Measurements from ENCODE around the gene GGA3. TPM values are rescaled to one million over a fixed set of nuclear protein-coding genes. Genes with fewer than 3 reads are reported as not detected.

The GGA3 gene
- total and polyA plus RNA-seq, 8 donors, result 9.5 to 94.5 (median 27.2) TPM

DNA sequence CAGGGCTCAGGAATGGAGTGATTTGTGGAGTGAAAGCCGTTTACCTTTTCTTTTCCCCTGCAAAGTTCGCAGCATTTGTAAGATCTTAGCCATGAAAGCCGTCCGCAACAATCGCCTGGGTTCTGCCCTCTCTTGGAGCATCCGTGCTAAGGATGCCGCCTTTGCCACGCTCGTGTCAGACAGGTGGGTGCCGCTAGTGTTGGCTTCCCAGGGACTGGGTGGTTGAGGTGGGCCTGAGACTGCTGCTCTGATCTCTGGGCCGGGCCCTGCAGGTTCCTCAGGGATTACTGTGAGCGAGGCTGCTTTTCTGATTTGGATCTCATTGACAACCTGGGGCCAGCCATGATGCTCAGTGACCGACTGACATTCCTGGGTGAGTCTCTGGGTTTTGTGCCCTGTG is 28.6 kb downstream of the GGA3 start:
- Histone ChIP-seq H3K4me3 (no peak overlapping the region), H3K9me3 (no peaks in the 10 kb centered on the region), H3K36me3 (peaks cover 81 to 100% (median 98%) of the 10 kb centered on the region in 4 donors), H3K27me3 (no peaks in the 10 kb centered on the region), H3K27ac (no peak overlapping the region), H3K4me1 (peaks cover 0 to 11% (median 2%) of the 10 kb centered on the region in 4 donors)
- no peak for TF ChIP-seq POLR2A (IDR thresholded peaks at IDR 0.05)
- no peak for TF ChIP-seq POLR2AphosphoS5 (IDR thresholded peaks at IDR 0.05)
- TF ChIP-seq, protein P1, sequence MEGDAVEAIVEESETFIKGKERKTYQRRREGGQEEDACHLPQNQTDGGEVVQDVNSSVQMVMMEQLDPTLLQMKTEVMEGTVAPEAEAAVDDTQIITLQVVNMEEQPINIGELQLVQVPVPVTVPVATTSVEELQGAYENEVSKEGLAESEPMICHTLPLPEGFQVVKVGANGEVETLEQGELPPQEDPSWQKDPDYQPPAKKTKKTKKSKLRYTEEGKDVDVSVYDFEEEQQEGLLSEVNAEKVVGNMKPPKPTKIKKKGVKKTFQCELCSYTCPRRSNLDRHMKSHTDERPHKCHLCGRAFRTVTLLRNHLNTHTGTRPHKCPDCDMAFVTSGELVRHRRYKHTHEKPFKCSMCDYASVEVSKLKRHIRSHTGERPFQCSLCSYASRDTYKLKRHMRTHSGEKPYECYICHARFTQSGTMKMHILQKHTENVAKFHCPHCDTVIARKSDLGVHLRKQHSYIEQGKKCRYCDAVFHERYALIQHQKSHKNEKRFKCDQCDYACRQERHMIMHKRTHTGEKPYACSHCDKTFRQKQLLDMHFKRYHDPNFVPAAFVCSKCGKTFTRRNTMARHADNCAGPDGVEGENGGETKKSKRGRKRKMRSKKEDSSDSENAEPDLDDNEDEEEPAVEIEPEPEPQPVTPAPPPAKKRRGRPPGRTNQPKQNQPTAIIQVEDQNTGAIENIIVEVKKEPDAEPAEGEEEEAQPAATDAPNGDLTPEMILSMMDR (IDR thresholded peaks at IDR 0.05), result no peak
- TF ChIP-seq EP300 (IDR thresholded peaks at IDR 0.05), result no peak
- WGBS, 5 donors, result 94 to 96% (median 95%) methylated on average over 13 of the region's 13 CpGs
- no peak for DNase-seq
- intact Hi-C loops (cut with DNase I; ENCODE audit: low total_unique reads), result no loop called here

DNA sequence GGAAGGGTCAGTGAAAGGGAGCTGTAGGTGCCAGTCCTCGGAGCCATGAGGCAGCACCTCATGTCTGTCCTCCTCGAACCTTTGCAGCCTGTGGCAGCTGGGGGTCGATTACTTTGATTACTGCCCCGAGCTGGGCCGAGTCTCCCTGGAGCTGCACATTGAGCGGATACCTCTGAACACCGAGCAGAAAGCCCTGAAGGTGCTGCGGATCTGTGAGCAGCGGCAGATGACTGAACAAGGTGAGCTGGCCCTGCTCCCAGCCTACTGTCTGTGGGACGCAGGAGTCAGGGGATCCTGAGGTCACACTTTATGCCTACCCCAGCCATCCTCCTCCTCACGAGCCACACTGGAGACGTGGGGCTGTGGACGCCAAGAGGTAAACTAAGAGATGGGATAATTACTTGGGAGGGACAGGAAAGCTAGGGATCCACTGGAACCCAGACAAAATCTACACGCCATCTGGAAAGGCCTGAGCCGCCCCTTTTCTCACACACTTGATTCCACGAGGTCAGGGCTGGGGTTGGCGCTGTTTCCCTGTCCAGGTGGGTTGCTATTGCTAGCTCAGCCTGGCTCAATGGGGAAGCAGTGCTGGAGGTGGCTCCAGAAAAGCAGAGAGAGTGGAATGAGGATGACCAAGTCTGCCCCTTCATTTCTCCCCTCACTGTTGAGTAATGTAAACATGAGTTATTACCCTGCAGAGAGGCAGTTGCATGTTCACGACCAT is 29.5 kb downstream of the GGA3 start:
- Histone ChIP-seq H3K27ac (no peak overlapping the region), H3K27me3 (no peaks in the 10 kb centered on the region), H3K9me3 (no peaks in the 10 kb centered on the region), H3K4me3 (no peak overlapping the region), H3K36me3 (peaks cover 75 to 96% (median 96%) of the 10 kb centered on the region in 4 donors), H3K4me1 (peaks cover 0 to 11% (median 2%) of the 10 kb centered on the region in 4 donors)
- intact Hi-C loops (cut with DNase I; ENCODE audit: low total_unique reads), result no loop called here
- 88 to 93% (median 92%) methylated on average over 12 to 18 of the region's 18 CpGs for WGBS, 5 donors
- TF ChIP-seq POLR2A (IDR thresholded peaks at IDR 0.05), result no peak
- TF ChIP-seq, protein P1 (IDR thresholded peaks at IDR 0.05), result no peak
- no peak for TF ChIP-seq POLR2AphosphoS5 (IDR thresholded peaks at IDR 0.05)
- no peak for TF ChIP-seq EP300 (IDR thresholded peaks at IDR 0.05)
- DNase-seq, result no peak

DNA sequence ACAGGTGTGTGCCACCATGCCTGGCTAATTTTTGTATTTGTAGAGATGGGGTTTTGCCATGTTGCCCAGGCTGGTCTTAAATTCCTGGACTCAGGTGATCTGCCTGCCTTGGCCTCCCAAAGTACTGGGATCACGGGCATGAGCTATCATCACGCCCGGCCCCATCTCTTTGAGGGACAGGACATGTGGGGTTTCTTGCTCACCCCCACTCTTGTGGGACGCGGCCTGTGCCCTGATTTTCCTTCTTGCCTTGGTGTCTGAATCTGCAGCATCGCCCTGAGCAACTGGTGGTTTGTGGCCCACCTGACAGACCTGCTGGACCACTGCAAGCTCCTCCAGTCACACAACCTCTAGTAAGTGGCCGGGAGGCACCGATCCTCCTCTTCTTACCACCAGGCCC is 30.3 kb downstream of the GGA3 start:
- H3K27ac ChIP-seq, result no peak overlapping the region
- H3K36me3 ChIP-seq, result peaks cover 76 to 96% (median 96%) of the 10 kb centered on the region in 4 donors
- H3K27me3 ChIP-seq, result no peaks in the 10 kb centered on the region
- peaks cover 0 to 11% (median 2%) of the 10 kb centered on the region in 4 donors for H3K4me1 ChIP-seq
- no peaks in the 10 kb centered on the region for H3K9me3 ChIP-seq
- no peak overlapping the region for H3K4me3 ChIP-seq
- WGBS, 5 donors, result 91 to 100% (median 97%) methylated on average over 5 to 8 of the region's 8 CpGs
- no peak for DNase-seq
- TF ChIP-seq POLR2A (IDR thresholded peaks at IDR 0.05) (no peak), POLR2AphosphoS5 (IDR thresholded peaks at IDR 0.05) (no peak), EP300 (IDR thresholded peaks at IDR 0.05) (no peak)
- TF ChIP-seq, protein P1 (IDR thresholded peaks at IDR 0.05), result no peak
- intact Hi-C loops (cut with DNase I; ENCODE audit: low total_unique reads), result no loop called here

DNA sequence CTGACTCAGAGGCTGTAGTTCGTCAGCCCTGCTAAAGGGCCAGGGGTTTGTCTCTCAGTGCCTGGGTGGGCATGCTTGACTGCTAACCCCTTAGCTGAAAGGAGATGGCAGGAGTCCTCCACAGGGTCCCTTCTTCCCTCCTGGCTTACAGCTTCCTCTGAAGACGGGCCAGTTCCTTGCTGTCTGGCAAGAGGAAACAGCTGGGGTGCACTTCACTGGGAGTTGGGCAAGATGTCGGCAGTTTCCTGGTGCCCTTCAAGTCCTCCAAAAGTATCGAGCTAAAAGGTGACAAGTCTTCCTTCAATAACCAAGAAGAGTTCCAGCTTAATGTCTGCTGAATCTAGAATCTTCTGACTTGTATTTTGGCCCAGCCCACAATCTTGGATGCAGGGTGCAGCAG is 32.6 kb downstream of the GGA3 start:
- Histone ChIP-seq H3K9me3 (no peaks in the 10 kb centered on the region), H3K4me3 (no peak overlapping the region), H3K36me3 (peaks cover 71 to 96% (median 96%) of the 10 kb centered on the region in 4 donors), H3K27me3 (no peaks in the 10 kb centered on the region), H3K27ac (peak overlapping the region in 4 of 5 donors; percentile 20 to 54 (median 32)), H3K4me1 (peaks cover 0 to 11% (median 2%) of the 10 kb centered on the region in 4 donors)
- 48 to 85% (median 80%) methylated on average over 4 of the region's 4 CpGs for WGBS, 5 donors
- TF ChIP-seq, protein P1 (IDR thresholded peaks at IDR 0.05), result no peak
- TF ChIP-seq EP300 (IDR thresholded peaks at IDR 0.05), result no peak
- DNase-seq, result no peak
- intact Hi-C loops (cut with DNase I; ENCODE audit: low total_unique reads), result no loop called here

Measured in stomach (tissue), 9 donors.